AG10803 (cell line): ENCODE measurements around the gene TMEM178A.
A peak's percentile ranks its signal among the peaks of the same experiment; 100 is the strongest.
"Not testable (repeated sequence)": the region's sequence is repeated elsewhere in the genome, so short reads cannot be mapped to it uniquely, and the experiment has no call there.

ENCODE experiments used
- DNase-seq: peaks from one replicate; pipeline ENCODE4 v3.0.0; 2010; ENCODE audit warnings: low read depth
- H3K4me3 ChIP-seq: 2 replicates; pipeline ENCODE4 v1.5.1; 2011; ENCODE audit warnings: mild to moderate bottlenecking, low read length, control low read depth
- CTCF ChIP-seq: conservative IDR thresholded peaks from 2 replicates; pipeline ENCODE4 v1.5.1; 2011; ENCODE audit warnings: mild to moderate bottlenecking, low read length, control low read depth, inconsistent platforms

The TMEM178A gene

GRCh38 chr2:39720970-39721369 is 55.3 kb downstream of the TMEM178A start:
- no peak overlapping the region for H3K4me3 ChIP-seq
- TF ChIP-seq CTCF = no peak

GRCh38 chr2:39723497-39723896 is 57.8 kb downstream of the TMEM178A start:
- DNase-seq = no peak

More at GRCh38 chr2:39720970-39721369, 55.3 kb downstream of the TMEM178A start:
- no peak for DNase-seq

GRCh38 chr2:39723946-39724827 is 58.5 kb downstream of the TMEM178A start:
- no peak for TF ChIP-seq CTCF
- no peak overlapping the region for H3K4me3 ChIP-seq
- DNase-seq = peak; percentile 54

More at GRCh38 chr2:39723497-39723896, 57.8 kb downstream of the TMEM178A start:
- no peak overlapping the region for H3K4me3 ChIP-seq
- TF ChIP-seq CTCF = no peak

GRCh38 chr2:39724828-39725144 is 59.1 kb downstream of the TMEM178A start:
- no peak overlapping the region for H3K4me3 ChIP-seq
- no peak for TF ChIP-seq CTCF
- DNase-seq = no peak

- TF ChIP-seq CTCF = no peak
- no peak overlapping the region for H3K4me3 ChIP-seq
- peak; percentile 73 for DNase-seq
Observed at GRCh38 chr2:39725401-39725800, 59.7 kb downstream of the TMEM178A start.

- DNase-seq = peak; percentile 54
- H3K4me3 ChIP-seq = not testable (repeated sequence)
Observed at GRCh38 chr2:39728085-39728484, 62.4 kb downstream of the TMEM178A start.

GRCh38 chr2:39728941-39729351 is 63.2 kb downstream of the TMEM178A start:
- peak; percentile 57 for TF ChIP-seq CTCF
- H3K4me3 ChIP-seq = no peak overlapping the region
- DNase-seq = peak; percentile 47
